NCI-H446 treated with DMSO at 0.1 percent for 48 hours (cell line): Measurements from ENCODE around the gene BCAP31.
"Not testable (repeated sequence)": the region's sequence is repeated elsewhere in the genome, so short reads cannot be mapped to it uniquely, and the experiment has no call there.

Experiments
- DNase-seq: peaks from one replicate; lab custom pipeline; 2025; lab: John Stamatoyannopoulos, UW

BCAP31 gene

GRCh38 chrX:153762626-153763173 is 38.5 kb upstream of the BCAP31 start:
- DNase-seq, result no peak

GRCh38 chrX:153761863-153762262 is 37.7 kb upstream of the BCAP31 start:
- no peak for DNase-seq

- no peak for DNase-seq
Measured at GRCh38 chrX:153755136-153755535, 30.9 kb upstream of the BCAP31 start.

- DNase-seq, result no peak
Measured at GRCh38 chrX:153750127-153750774, 26.1 kb upstream of the BCAP31 start.

GRCh38 chrX:153749017-153749416 is 24.8 kb upstream of the BCAP31 start:
- not testable (repeated sequence) for DNase-seq

GRCh38 chrX:153746991-153747390 is 22.8 kb upstream of the BCAP31 start:
- DNase-seq, result not testable (repeated sequence)

- DNase-seq, result no peak
Measured at GRCh38 chrX:153746359-153746758, 22.2 kb upstream of the BCAP31 start.

- not testable (repeated sequence) for DNase-seq
Measured at GRCh38 chrX:153745067-153745433, 20.9 kb upstream of the BCAP31 start.

- no peak for DNase-seq
Measured at GRCh38 chrX:153744210-153745066, 20.3 kb upstream of the BCAP31 start.

- DNase-seq, result not testable (repeated sequence)
Measured at GRCh38 chrX:153743468-153744209, 19.5 kb upstream of the BCAP31 start.

- not testable (repeated sequence) for DNase-seq
Measured at GRCh38 chrX:153742796-153743467, 18.7 kb upstream of the BCAP31 start.

- DNase-seq, result not testable (repeated sequence)
Measured at GRCh38 chrX:153742111-153742510, 17.9 kb upstream of the BCAP31 start.

GRCh38 chrX:153741446-153741845 is 17.3 kb upstream of the BCAP31 start:
- no peak for DNase-seq

GRCh38 chrX:153740631-153741222 is 16.5 kb upstream of the BCAP31 start:
- DNase-seq, result no peak

GRCh38 chrX:153739754-153740486 is 15.7 kb upstream of the BCAP31 start:
- no peak for DNase-seq

GRCh38 chrX:153738056-153738605 is 13.9 kb upstream of the BCAP31 start:
- no peak for DNase-seq

- no peak for DNase-seq
Measured at GRCh38 chrX:153736871-153737441, 12.8 kb upstream of the BCAP31 start.

GRCh38 chrX:153736071-153736820 is 12.1 kb upstream of the BCAP31 start:
- no peak for DNase-seq

GRCh38 chrX:153735274-153735673 is 11.1 kb upstream of the BCAP31 start:
- DNase-seq, result no peak
